Endodermal cell (in vitro differentiated cells): ENCODE results near the gene ZGRF1. TPM values are rescaled to one million over a fixed set of nuclear protein-coding genes. Genes with fewer than 3 reads are reported as not detected.

ENCODE experiments used
- DNase-seq: peaks from one replicate; pipeline ENCODE4 v3.0.0-alpha.2; 2017
- H3K27ac ChIP-seq: 2 replicates; pipeline ENCODE4 v1.5.1; 2013; ENCODE audit warnings: mild to moderate bottlenecking, low read depth, low read length, moderate library complexity
- H3K27me3 ChIP-seq: 2 replicates; pipeline ENCODE4 v1.6.1; 2013; ENCODE audit warnings: mild to moderate bottlenecking, low read length, moderate library complexity; ENCODE audit not compliant: insufficient read depth, control insufficient read depth, poor library complexity, severe bottlenecking
- H3K36me3 ChIP-seq: 2 replicates; pipeline ENCODE4 v1.7.0; 2013; ENCODE audit warnings: mild to moderate bottlenecking, low read length, moderate library complexity; ENCODE audit not compliant: control insufficient read depth, insufficient read depth
- H3K4me1 ChIP-seq: one replicate; pipeline ENCODE4 v1.7.0; 2013; ENCODE audit warnings: low read length; ENCODE audit not compliant: control insufficient read depth, insufficient read depth
- H3K4me3 ChIP-seq: 2 replicates; pipeline ENCODE4 v1.5.1; 2013; ENCODE audit warnings: mild to moderate bottlenecking, low read length, moderate library complexity
- H3K9ac ChIP-seq: 2 replicates; pipeline ENCODE4 v1.6.1; 2013; ENCODE audit warnings: mild to moderate bottlenecking, low read length, moderate library complexity; ENCODE audit not compliant: poor library complexity, severe bottlenecking; ENCODE audit errors: extremely low read depth
- H3K9me3 ChIP-seq: 2 replicates; pipeline ENCODE4 v1.6.1; 2013; ENCODE audit warnings: mild to moderate bottlenecking, low read length, moderate library complexity; ENCODE audit not compliant: control insufficient read depth
- H3K27ac Mint-ChIP-seq: 2 replicates; pipeline ENCODE4 v1.8.0; 2020; ENCODE audit warnings: mixed read lengths
- H3K27me3 Mint-ChIP-seq: 2 replicates; pipeline ENCODE4 v1.8.0; 2021; ENCODE audit warnings: mild to moderate bottlenecking, mixed read lengths; ENCODE audit not compliant: insufficient read depth
- H3K36me3 Mint-ChIP-seq: 2 replicates; pipeline ENCODE4 v1.8.0; 2020; ENCODE audit warnings: low read depth, mixed read lengths
- H3K4me1 Mint-ChIP-seq: 2 replicates; pipeline ENCODE4 v1.8.0; 2020; ENCODE audit warnings: mixed read lengths
- H3K4me3 Mint-ChIP-seq: 2 replicates; pipeline ENCODE4 v1.8.0; 2020; ENCODE audit warnings: mild to moderate bottlenecking, moderate library complexity, mixed read lengths
- H3K9me3 Mint-ChIP-seq: 2 replicates; pipeline ENCODE4 v1.8.0; 2020; ENCODE audit warnings: mild to moderate bottlenecking, mixed read lengths
- WGBS, 2 experiments: methylation state at CpG; one replicate each; pipeline versions ENCODE4 v1.1.5 to v1.1.7; 2013; ENCODE audit warnings: missing lambda C conversion rate in 2 of 2, mixed read lengths in 1 of 2; ENCODE audit not compliant: insufficient coverage in 1 of 2, insufficient read length in 1 of 2; 5-methylcytosine and 5-hydroxymethylcytosine counted together
- long read RNA-seq, 4 experiments: library from polyadenylated mRNA in 2 of 4; library from RNA in 1 of 4; library from capped mRNA in 1 of 4; stranded (forward) in 3 of 4; unstranded in 1 of 4; transcript quantifications; one replicate each; pipeline ENCODE4 v2.0.0, GENCODE V29; 2020 to 2021; ENCODE audit warnings: inconsistent platforms in 1 of 4
- polyA plus RNA-seq, 2 experiments: library from polyadenylated mRNA; stranded (reverse); fragments of 50-300 nt; gene quantifications; one replicate each; pipeline ENCODE4 v1.2.3, GENCODE V29; 2013
- total RNA-seq, 2 donors: library from RNA; stranded (reverse); fragmentation: NEBNext Ultra II Directional in 1 of 2; extraction: Animal tissue kit (Norgen Biotek cat#: 25700) in 1 of 2; gene quantifications; 2 replicates in 1 of 2; 3 replicates in 1 of 2; pipeline ENCODE4 v1.2.1, GENCODE V29; 2021
- TF ChIP-seq, protein P1 (sequence below): fragments of 200-600 bp; sonication (generic); conservative IDR thresholded peaks from 2 replicates; pipeline ENCODE4 v1.5.0; 2021; ENCODE audit warnings: antibody characterized with exemption, mild to moderate bottlenecking

Gene ZGRF1, protein sequence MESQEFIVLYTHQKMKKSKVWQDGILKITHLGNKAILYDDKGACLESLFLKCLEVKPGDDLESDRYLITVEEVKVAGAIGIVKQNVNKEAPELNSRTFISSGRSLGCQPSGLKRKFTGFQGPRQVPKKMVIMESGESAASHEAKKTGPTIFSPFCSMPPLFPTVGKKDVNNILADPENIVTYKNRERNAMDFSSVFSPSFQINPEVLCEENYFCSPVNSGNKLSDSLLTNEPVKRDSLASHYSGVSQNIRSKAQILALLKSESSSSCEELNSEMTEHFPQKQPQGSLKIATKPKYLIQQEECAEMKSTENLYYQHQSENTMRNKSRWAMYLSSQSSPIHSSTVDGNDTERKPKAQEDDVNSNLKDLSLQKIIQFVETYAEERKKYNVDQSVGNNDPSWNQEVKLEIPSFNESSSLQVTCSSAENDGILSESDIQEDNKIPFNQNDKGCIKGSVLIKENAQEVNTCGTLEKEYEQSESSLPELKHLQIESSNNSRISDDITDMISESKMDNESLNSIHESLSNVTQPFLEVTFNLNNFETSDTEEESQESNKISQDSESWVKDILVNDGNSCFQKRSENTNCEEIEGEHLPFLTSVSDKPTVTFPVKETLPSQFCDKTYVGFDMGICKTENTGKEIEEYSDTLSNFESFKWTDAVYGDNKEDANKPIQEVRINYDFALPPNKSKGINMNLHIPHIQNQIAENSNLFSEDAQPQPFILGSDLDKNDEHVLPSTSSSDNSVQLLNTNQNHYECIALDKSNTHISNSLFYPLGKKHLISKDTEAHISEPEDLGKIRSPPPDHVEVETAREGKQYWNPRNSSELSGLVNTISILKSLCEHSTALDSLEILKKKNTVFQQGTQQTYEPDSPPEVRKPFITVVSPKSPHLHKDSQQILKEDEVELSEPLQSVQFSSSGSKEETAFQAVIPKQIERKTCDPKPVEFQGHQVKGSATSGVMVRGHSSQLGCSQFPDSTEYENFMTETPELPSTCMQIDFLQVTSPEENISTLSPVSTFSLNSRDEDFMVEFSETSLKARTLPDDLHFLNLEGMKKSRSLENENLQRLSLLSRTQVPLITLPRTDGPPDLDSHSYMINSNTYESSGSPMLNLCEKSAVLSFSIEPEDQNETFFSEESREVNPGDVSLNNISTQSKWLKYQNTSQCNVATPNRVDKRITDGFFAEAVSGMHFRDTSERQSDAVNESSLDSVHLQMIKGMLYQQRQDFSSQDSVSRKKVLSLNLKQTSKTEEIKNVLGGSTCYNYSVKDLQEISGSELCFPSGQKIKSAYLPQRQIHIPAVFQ (N-terminal part only)
- 10 to 100 TPM; 29.1 to 57.3 TPM for total RNA-seq
- 25.4 TPM for polyA plus RNA-seq (2013, experiment 1 of 2)
- polyA plus RNA-seq (2013, experiment 2 of 2) = 22.2 TPM
- long read RNA-seq, experiment 1, partial matches to known transcripts = 2 of 9 reads
- long read RNA-seq, experiment 1, other reads (novel, unspliced or antisense) = 7 of 9 reads
- long read RNA-seq, experiment 2, partial matches to known transcripts = 6 of 28 reads
- long read RNA-seq, experiment 2, other reads (novel, unspliced or antisense) = 22 of 28 reads
- long read RNA-seq, experiment 3, partial matches to known transcripts = 12 of 28 reads
- long read RNA-seq, experiment 3, other reads (novel, unspliced or antisense) = 10 of 28 reads
- long read RNA-seq, experiment 4, partial matches to known transcripts = 1 of 1 reads
- long read RNA-seq, experiment 4, other reads (novel, unspliced or antisense) = 0 of 1 reads

DNA sequence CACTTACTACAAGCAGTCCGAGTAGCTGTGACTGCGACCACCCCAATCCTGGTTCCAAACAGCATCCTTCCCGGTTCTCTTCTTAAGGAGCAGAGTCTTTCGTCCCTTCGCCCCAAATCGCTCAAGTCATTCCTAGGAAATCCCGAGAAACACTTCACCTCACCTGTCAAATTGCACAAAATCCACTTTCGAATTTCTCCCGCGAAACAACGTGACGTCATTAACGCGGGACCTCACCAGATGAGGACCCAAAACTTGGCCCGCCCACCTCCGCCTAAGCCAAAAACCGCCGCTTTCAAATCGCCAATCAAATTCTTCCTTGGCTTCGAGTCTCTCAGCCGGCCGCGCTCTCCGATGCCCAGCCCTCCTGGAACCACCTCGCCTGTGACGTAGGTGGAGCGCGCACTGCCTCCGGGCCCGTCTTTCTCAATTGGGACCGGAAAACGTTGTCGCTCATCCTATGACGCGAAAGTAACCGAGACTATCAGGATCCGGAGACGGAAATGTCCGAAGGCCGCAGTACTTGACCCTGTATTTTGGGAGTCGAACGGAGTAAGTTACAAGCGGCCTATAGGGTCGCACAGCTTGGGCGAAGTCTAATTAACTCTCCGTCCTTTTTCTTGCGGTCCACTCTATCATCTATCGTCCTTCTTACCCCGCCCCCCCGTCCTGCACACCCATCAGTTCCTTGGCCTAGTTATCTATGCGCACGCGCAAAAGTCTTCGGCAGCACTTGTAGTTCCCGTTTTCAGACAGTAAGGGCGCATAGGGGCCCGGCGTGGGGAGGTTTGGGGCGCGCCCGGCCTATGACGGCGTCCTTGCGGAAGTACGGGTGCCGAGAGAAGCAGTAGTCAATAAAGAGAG, at the start of gene ZGRF1, which contains the start of gene LARP7:
ZGRF1 (minus strand) TSS at position 222 of the 864 bp plus-strand sequence. CDS start 3,733 bp downstream, outside the sequence.
LARP7 (plus strand) TSS at position 456 of the 864 bp plus-strand sequence. CDS start 7,527 bp downstream, outside the sequence.
- WGBS, 2 experiments = 0% methylated on average over 51 to 66 of the region's 66 CpGs
- Mint-ChIP-seq H3K27ac (no peak within 1 kb of the TSS), H3K4me1 (peaks cover 18% of the 10 kb centered on the region), H3K4me3 (no peak within 1 kb of the TSS), H3K9me3 (no peaks in the 10 kb centered on the region), H3K27me3 (no peaks in the 10 kb centered on the region), H3K36me3 (peaks cover 16% of the 10 kb centered on the region)
- Histone ChIP-seq H3K36me3 (peaks cover 9% of the 10 kb centered on the region), H3K27ac (peak within 1 kb of the TSS; percentile 93), H3K9me3 (no peaks in the 10 kb centered on the region), H3K4me1 (peaks cover 5% of the 10 kb centered on the region), H3K9ac (peak within 1 kb of the TSS; percentile 92), H3K27me3 (no peaks in the 10 kb centered on the region), H3K4me3 (peak within 1 kb of the TSS; percentile 100)
- TF ChIP-seq, protein P1, sequence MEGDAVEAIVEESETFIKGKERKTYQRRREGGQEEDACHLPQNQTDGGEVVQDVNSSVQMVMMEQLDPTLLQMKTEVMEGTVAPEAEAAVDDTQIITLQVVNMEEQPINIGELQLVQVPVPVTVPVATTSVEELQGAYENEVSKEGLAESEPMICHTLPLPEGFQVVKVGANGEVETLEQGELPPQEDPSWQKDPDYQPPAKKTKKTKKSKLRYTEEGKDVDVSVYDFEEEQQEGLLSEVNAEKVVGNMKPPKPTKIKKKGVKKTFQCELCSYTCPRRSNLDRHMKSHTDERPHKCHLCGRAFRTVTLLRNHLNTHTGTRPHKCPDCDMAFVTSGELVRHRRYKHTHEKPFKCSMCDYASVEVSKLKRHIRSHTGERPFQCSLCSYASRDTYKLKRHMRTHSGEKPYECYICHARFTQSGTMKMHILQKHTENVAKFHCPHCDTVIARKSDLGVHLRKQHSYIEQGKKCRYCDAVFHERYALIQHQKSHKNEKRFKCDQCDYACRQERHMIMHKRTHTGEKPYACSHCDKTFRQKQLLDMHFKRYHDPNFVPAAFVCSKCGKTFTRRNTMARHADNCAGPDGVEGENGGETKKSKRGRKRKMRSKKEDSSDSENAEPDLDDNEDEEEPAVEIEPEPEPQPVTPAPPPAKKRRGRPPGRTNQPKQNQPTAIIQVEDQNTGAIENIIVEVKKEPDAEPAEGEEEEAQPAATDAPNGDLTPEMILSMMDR = peak; percentile 87
- peak; percentile 99 for DNase-seq

DNA sequence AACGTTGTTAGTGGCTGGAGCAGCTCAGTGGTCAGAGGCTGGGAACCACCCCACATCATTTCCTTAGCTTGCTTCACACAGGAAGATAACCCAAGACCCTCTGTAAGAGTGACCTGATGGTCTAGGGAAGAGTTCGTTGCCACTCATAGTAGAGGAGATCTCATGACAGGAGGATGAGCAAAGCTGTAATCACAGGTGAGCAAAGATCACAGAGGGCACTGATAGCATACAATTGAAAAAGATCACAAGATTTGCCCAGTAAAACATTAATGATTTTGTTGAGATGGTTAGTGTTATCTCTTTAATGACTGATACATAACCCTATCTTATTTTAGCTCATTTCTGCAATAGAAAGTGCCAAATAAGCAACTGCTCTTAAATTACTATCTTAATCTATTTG, 44.3 kb upstream of the ZGRF1 start:
- TF ChIP-seq, protein P1 = no peak
- peak overlapping the region; percentile 1 for H3K27ac Mint-ChIP-seq
- Histone ChIP-seq H3K9me3 (no peaks in the 10 kb centered on the region), H3K9ac (no peak overlapping the region), H3K27ac (no peak overlapping the region), H3K27me3 (no peaks in the 10 kb centered on the region), H3K36me3 (no peaks in the 10 kb centered on the region), H3K4me1 (no peaks in the 10 kb centered on the region), H3K4me3 (no peak overlapping the region)
- peaks cover 14% of the 10 kb centered on the region for H3K4me1 Mint-ChIP-seq
- H3K27me3 Mint-ChIP-seq = no peaks in the 10 kb centered on the region
- no peak overlapping the region for H3K4me3 Mint-ChIP-seq
- H3K9me3 Mint-ChIP-seq = no peaks in the 10 kb centered on the region
- no peaks in the 10 kb centered on the region for H3K36me3 Mint-ChIP-seq
- no peak for DNase-seq
- 43 to 88% methylated on average over 1 to 2 of the region's 2 CpGs for WGBS, 2 experiments
